ENCODE results near the gene PRDM16. TPM values are rescaled to one million over a fixed set of nuclear protein-coding genes. Genes with fewer than 3 reads are reported as not detected.

PRDM16 gene
- total and polyA plus RNA-seq, 2 of the 8 experiments (the other 6 are each of a cell fraction or from before 2014, with no cell fraction given) = 0.39 to 0.43 TPM

DNA sequence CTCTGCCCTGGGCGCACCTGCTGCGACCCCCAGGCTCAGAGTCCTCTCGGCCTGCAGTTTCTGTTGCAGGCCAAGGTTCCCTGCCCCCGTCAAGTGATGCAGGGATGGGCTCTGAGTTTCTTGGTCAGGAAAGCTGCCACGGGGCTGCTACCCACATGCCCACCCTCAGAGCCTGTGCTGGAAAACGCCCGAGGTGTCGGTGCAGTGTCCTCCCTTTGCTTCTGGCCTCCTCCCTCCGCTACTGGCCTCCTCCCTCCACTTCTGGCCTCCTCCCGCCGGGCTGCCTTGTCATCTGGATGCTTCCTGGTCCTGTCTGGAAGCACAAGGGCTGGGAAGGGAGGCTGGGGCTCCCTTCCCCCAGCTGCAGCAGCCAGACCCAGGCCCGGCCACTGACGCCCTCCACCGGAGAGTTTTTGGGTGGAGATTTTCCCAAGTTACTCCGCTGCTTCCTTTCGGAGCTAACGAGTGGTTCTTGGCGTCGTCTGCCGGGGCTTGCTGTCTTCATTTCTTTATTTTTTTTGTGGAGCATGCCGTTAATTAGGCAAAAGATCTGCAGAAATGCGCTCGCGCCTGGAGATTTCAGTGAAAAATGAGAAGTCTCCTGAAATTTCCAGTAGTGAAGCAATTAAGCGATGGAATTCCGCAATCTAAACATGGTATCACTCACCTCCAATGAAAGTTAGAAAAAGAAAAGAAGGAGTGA is 17.4 kb downstream of the PRDM16 start (continued):
- TF ChIP-seq CHD1 (IDR thresholded peaks at IDR 0.05; ENCODE audit: low read depth, low read length) = no peak

Measured in H1 (cell line).